Left renal pelvis (tissue), 4 donors: ENCODE results near the gene NR4A3. TPM values are rescaled to one million over a fixed set of nuclear protein-coding genes. Genes with fewer than 3 reads are reported as not detected.
"Not testable (repeated sequence)": the region's sequence is repeated elsewhere in the genome, so short reads cannot be mapped to it uniquely, and the experiment has no call there.

Experiments
- DNase-seq, 4 donors: peaks; one replicate each; pipeline ENCODE4 v3.0.0-alpha.2; 2013; ENCODE audit warnings: low read depth in 4 of 4, low spot score in 3 of 4
- polyA plus RNA-seq, 4 donors: library from polyadenylated mRNA; unstranded; fragments of 120-200 nt; gene quantifications; one replicate each; pipeline ENCODE4 v1.2.1, GENCODE V29; 2013; ENCODE audit not compliant: insufficient read length in 4 of 4

The NR4A3 gene
- polyA plus RNA-seq, 4 donors = 0.50 to 2.9 (median 0.95) TPM

GRCh38 chr9:99828417-99829176, 6.9 kb downstream of the NR4A3 start:
- no peak for DNase-seq

DNA sequence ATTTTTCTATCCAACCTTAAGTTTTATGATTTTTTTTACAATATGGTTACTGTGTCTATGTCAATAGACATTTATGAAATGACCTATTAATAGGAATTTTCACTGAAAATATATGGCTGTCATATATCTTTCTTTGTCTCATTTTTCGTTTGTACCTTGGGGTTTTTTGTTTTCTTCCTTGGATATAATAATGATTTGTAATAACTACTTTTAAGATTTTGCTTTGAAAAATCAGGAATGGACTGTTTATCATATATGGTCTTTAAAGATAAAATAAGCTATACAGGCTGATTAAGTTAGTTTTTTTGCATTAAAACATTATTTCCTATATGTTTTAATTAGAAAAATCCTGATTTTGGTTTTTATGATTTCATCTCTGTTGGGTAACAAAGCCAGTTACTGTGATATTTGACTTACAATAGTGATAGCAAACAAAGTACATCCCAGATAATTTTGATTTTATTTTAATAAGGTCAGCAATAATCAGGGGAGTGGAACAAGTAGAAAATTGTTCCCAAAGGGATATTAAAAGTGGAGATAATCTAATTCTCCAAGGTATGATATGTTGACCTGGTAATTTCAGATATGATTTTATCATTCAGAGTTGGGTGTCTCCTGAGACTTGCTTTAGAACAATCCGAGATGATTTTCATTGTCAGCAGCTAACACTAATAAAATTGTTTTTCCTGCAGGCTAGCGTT, 10.3 kb downstream of the NR4A3 start:
- DNase-seq = no peak

- no peak for DNase-seq
These were observed 10.8 kb downstream of the NR4A3 start for GRCh38 chr9:99832558-99832864.

- DNase-seq = no peak
These were observed 12.1 kb downstream of the NR4A3 start for GRCh38 chr9:99833735-99834134.

DNA sequence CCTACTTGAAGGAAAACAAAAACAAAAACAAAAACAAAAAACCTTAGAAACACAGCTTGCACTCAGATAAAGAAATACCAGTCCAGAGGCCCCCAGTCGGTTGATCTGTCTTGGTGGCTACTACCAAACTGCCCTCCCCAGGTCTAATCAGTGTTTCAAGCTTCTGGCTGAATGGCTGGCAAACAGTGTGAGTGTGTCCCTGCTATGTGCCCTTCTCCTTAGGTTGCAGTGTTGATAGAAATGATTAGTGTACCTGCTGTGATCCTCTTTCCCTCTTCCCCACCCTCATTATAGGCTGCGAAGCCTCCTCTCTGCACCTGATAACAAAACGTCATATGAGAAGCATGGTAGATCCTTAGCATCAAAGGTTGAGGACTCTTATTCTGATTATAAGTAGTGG, 12.8 kb downstream of the NR4A3 start:
- no peak for DNase-seq

DNA sequence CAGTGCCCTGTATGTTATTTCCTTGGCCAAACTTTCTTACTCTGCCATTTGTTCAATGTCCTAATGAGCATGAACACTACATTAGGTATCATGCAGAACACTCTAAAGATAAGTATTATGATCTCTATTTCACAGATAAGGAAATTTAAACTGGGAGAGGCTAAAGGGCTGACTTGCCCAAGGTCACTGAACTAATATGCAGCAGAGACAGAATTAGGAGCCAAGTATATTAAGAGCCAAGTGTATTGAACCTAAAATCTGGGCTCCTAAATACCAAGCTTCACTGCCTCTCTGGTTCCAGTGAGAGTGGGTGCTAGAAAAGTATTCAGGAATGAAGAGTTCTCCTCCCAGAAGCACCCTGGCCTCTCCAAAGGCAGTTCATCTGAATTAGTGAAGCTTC, 13.5 kb downstream of the NR4A3 start:
- DNase-seq = no peak

DNA sequence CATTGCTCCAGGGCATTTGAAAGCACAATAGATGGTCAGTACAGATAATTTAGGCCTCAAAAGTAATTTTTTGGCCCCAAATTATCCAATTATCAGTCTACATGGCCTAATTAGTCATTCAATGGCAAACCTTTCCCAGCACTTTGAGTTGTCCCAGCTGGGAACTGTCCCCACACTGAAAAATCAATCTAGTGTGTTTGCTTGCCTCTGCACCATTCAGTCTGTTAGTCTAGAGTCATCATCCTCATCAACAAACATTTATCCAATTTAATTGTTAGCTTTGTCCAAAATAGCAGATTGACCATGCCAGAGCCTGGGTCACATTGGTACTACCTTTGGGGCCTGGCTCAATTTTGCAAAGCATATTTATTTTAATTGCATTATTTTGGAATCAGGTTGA, 13.9 kb downstream of the NR4A3 start:
- no peak for DNase-seq

- no peak for DNase-seq
These were observed 18.4 kb downstream of the NR4A3 start for GRCh38 chr9:99840072-99840471.

- DNase-seq = no peak
These were observed 23.4 kb downstream of the NR4A3 start for GRCh38 chr9:99845063-99845462.

- DNase-seq = no peak
These were observed 26.8 kb downstream of the NR4A3 start for GRCh38 chr9:99848447-99848846.

- DNase-seq = no peak
These were observed 29.2 kb downstream of the NR4A3 start for GRCh38 chr9:99850736-99851499.

DNA sequence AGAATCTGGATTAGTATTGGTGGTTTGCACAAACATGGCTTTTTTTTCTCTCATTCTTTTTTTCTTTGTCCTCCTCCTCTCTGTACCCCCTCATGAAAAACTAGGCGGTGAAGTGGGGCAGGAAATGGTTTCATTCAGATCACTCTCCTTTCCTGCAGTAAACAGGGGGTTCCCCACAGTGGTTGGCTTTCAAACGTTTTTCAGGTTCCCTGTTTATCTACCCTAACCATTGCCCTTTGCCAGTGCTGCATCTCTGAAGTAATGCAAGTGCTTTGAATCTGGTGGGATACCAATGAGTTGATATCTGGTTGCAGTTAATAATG, 29.8 kb downstream of the NR4A3 start:
- no peak for DNase-seq

DNA sequence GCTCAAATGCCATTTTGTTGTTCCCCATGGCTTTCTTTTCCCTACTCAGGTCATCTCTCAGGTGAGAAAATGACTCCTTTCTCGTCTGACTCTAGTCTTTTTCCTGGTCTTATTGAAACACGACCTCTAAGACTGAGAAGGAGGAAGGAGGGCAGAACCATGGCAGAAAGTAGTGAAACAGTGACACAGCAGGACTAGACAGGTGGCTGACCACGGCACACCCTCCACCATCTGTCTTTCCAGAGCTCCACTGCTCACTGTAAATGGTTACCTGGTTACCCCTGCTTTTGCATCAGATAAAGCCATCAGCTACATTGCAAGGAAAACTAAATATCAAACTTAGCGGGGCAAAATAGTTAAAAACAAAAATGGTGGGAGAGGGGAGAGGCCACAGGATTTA, 30.9 kb downstream of the NR4A3 start:
- no peak for DNase-seq

GRCh38 chr9:99855467-99856176, 33.9 kb downstream of the NR4A3 start:
- no peak for DNase-seq

DNA sequence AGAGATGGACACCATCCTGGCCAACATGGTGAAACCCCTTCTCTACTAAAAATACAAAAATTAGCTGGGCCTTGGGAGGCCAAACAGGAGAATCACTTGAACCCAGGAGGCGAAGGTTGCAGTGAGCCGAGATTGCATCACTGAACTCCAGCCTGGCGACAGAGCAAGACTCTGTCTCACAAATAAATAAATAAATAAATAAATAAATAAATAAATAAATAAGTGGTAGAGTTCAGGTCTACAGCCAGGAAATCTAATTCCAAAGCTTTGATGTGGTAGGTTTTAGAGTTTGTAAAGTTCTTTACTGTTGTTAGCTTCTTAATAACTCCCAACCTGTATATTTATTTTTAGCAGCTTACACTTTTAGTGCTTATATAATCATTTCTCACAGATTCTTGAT, 35.9 kb downstream of the NR4A3 start:
- not testable (repeated sequence) for DNase-seq

GRCh38 chr9:99858087-99858486, 36.4 kb downstream of the NR4A3 start:
- DNase-seq = no peak

- no peak for DNase-seq
These were observed 37.7 kb downstream of the NR4A3 start for GRCh38 chr9:99859243-99859980.

DNA sequence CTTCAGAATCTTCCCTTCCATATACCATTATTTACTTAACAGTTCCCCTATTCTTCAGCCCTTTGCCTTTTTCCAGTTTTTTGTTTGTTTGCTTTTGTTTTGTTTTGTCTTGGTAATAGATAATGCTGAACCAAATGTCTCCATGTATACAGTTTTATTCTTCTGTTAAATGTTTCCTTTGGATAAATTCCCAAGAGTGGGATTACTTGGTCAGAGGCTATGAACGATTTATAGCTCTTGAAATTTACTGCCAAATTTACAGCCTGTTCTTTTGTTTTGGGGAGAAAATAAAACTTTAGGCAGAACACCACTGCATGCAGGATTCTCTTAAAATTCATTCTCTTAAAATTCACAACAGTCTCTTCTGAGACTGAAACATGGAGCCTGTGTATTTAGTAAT, 38.6 kb downstream of the NR4A3 start:
- peak; percentile 16 to 24 (median 18) for DNase-seq

GRCh38 chr9:99863955-99864354, 42.3 kb downstream of the NR4A3 start:
- DNase-seq = no peak

DNA sequence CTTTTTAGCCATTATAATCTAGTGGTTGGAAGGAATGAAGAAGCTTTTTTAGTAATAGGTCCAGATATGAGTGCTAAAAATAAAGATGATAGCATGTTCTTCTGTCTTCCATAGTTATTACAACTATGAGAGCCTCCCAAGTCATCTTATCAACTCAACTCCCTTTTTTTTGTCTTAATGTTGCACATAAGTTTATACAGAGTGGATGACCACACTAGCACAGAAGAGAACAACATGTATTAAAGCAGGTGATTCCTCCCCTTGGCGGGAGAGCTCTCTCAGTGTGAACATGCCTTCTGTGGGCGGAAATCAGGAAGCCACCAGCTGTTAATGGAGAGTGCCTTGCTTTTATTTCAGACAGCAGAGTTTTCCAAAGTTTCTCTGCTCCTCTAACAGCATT, 44.7 kb downstream of the NR4A3 start:
- DNase-seq = no peak

DNA sequence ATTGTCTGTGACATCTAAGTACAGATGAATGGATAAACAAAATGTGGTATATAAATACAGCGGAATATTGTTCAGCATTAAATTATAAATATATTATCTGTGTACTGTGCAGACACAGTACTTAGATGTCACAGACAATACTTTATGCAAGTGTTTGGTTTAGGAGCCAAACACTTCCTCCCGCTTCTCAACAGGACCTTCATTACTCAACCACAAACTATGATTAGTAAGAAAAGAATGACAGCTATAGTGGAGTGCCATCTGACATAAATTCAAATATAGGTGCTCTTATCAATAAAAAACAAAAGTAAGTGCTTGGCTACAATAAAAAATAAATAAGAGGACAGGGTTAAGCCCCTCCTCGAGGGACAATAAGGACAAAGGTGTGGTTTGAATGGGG, 45.9 kb downstream of the NR4A3 start:
- no peak for DNase-seq
